Astrocyte (in vitro differentiated cells and primary cell): Measurements from ENCODE around the gene ERGIC3. TPM values are rescaled to one million over a fixed set of nuclear protein-coding genes. Genes with fewer than 3 reads are reported as not detected.

ENCODE experiments used
- DNase-seq: peaks from one replicate; pipeline ENCODE4 v3.0.0-alpha.2; 2010; ENCODE audit warnings: low read depth
- FAIRE-seq: peaks from 2 replicates; lab custom pipeline; 2011; peaks lifted over from hg19 to GRCh38; lab: Jason Lieb, UNC
- H2AFZ ChIP-seq: 2 replicates; pipeline ENCODE4 v1.6.0; 2012; ENCODE audit warnings: low read depth, low read length, inconsistent platforms
- H3K27ac ChIP-seq: 2 replicates; pipeline ENCODE4 v1.5.1; 2011; ENCODE audit warnings: low read depth, low read length, inconsistent platforms
- H3K27me3 ChIP-seq: 2 replicates; pipeline ENCODE4 v1.6.0; 2011; ENCODE audit warnings: low read length, inconsistent platforms; ENCODE audit not compliant: insufficient read depth
- H3K36me3 ChIP-seq: 2 replicates; pipeline ENCODE4 v1.5.1; 2011; ENCODE audit warnings: low read length, inconsistent platforms; ENCODE audit not compliant: insufficient read depth
- H3K4me1 ChIP-seq: 2 replicates; pipeline ENCODE4 v1.5.1; 2011; ENCODE audit warnings: low read length, inconsistent platforms; ENCODE audit not compliant: insufficient read depth
- H3K4me2 ChIP-seq: 2 replicates; pipeline ENCODE4 v1.6.0; 2012; ENCODE audit warnings: low read length, inconsistent platforms
- H3K4me3 ChIP-seq: 2 replicates; pipeline ENCODE4 v1.5.1; 2011; ENCODE audit warnings: low read depth, mild to moderate bottlenecking, low read length, inconsistent platforms; ENCODE audit not compliant: insufficient read depth
- H3K79me2 ChIP-seq: 2 replicates; pipeline ENCODE4 v1.6.0; 2012; ENCODE audit warnings: mild to moderate bottlenecking, low read length, inconsistent platforms; ENCODE audit not compliant: insufficient read depth
- H3K9ac ChIP-seq: 2 replicates; pipeline ENCODE4 v1.6.0; 2012; ENCODE audit warnings: mild to moderate bottlenecking, low read length, inconsistent platforms
- H3K9me3 ChIP-seq: 2 replicates; pipeline ENCODE4 v1.5.1; 2012; ENCODE audit warnings: low read depth, mild to moderate bottlenecking, low read length, inconsistent platforms; ENCODE audit not compliant: insufficient read depth
- H4K20me1 ChIP-seq: 2 replicates; pipeline ENCODE4 v1.6.0; 2012; ENCODE audit warnings: low read length, inconsistent platforms; ENCODE audit not compliant: insufficient read depth
- H3K27ac Mint-ChIP-seq: one replicate; pipeline ENCODE4 v1.8.0; 2021; ENCODE audit warnings: mild to moderate bottlenecking, mixed read lengths; ENCODE audit not compliant: unreplicated experiment
- H3K27me3 Mint-ChIP-seq: one replicate; pipeline ENCODE4 v1.8.0; 2021; ENCODE audit warnings: low read depth, mixed read lengths; ENCODE audit not compliant: unreplicated experiment
- H3K36me3 Mint-ChIP-seq: one replicate; pipeline ENCODE4 v1.8.0; 2021; ENCODE audit warnings: low read depth, mixed read lengths; ENCODE audit not compliant: unreplicated experiment
- H3K4me1 Mint-ChIP-seq: one replicate; pipeline ENCODE4 v1.8.0; 2021; ENCODE audit warnings: low read depth, mixed read lengths; ENCODE audit not compliant: unreplicated experiment
- H3K4me3 Mint-ChIP-seq: one replicate; pipeline ENCODE4 v1.8.0; 2021; ENCODE audit warnings: mild to moderate bottlenecking, moderate library complexity, mixed read lengths; ENCODE audit not compliant: unreplicated experiment
- H3K9me3 Mint-ChIP-seq: one replicate; pipeline ENCODE4 v1.8.0; 2021; ENCODE audit warnings: mild to moderate bottlenecking, mixed read lengths; ENCODE audit not compliant: unreplicated experiment
- CTCF ChIP-seq: IDR thresholded peaks from 2 replicates; pipeline ENCODE4 v1.5.1; 2011; ENCODE audit warnings: low read depth, mild to moderate bottlenecking, inconsistent platforms, low read length, moderate library complexity; ENCODE audit not compliant: insufficient read depth
- EZH2 ChIP-seq: IDR thresholded peaks from 2 replicates; pipeline ENCODE4 v1.6.1; 2012; ENCODE audit warnings: mild to moderate bottlenecking, low read length, inconsistent platforms; ENCODE audit not compliant: insufficient read depth
- total RNA-seq: library from RNA; stranded (reverse); gene quantifications from 2 replicates; pipeline ENCODE4 v1.2.1, GENCODE V29; 2021

Gene ERGIC3
- total RNA-seq, 1 donor from 2014 or later = 198 TPM

DNA sequence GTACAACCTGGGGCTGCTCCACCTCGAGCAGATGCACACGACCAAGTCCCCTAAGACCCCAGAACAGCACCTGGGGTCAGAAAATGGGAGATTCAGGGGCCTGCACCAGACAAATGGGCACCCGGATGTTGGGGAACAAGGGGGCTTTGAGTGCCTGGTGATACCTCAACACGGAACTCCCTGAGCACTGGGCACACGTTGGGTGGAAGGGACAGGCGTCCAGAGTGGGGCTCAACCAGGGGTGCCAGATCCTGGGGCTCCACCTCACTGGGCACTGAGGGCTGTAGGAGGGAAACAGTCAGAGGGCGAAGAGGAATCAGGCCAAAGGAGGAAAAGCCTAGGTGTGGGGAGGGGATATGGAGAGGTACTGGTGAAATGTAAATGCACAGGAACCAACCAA is 40.3 kb downstream of the ERGIC3 start:
- Histone ChIP-seq H4K20me1 (no peaks in the 10 kb centered on the region), H3K4me2 (no peak overlapping the region), H3K9ac (no peak overlapping the region), H3K9me3 (no peaks in the 10 kb centered on the region), H3K4me1 (no peaks in the 10 kb centered on the region), H3K36me3 (no peaks in the 10 kb centered on the region), H3K27me3 (peaks cover under 1% of the 10 kb centered on the region), H3K79me2 (no peaks in the 10 kb centered on the region), H3K4me3 (no peak overlapping the region), H3K27ac (no peak overlapping the region), H2AFZ (no peak overlapping the region)
- peaks cover 6% of the 10 kb centered on the region for H3K9me3 Mint-ChIP-seq
- DNase-seq (no peak), FAIRE-seq (no peak)
- TF ChIP-seq EZH2 = no peak
- TF ChIP-seq CTCF = no peak
- H3K4me1 Mint-ChIP-seq = no peaks in the 10 kb centered on the region
- H3K27me3 Mint-ChIP-seq = peaks cover 2% of the 10 kb centered on the region
- peaks cover 2% of the 10 kb centered on the region for H3K36me3 Mint-ChIP-seq
- no peak overlapping the region for H3K27ac Mint-ChIP-seq
- H3K4me3 Mint-ChIP-seq = no peak overlapping the region

DNA sequence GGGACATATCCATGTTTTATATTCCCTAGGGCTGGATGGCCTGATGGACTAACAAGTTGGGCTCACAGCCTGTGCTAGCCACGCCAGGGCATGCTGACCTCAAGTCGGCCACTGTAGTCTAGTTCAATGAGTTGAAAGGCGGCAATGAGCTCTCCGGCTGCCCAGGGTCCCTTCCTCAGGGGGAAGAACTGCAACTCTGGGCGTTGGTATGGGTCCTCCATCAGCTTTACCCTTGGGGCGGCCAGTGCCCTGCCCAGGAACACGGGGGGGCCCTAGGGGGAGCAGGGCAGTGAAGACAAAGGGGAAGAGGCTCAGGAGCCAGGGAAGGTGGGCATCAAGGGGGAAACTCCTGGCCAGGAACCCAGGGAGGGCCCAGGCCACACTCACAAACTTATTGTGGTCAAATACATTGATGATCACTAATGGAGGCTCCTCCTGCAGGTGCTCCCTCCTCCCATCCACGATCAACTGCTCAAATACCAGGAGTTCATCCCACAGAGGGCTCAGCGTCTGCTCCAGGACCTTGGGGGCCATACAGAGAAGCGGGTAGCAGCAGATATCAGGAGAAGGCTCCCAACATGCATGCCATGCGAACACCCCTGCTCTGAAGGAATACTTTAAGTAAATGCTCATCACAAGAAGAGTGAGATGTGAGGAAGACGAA is 41.0 kb downstream of the ERGIC3 start:
- no peak for FAIRE-seq
- H3K36me3 Mint-ChIP-seq = peaks cover 2% of the 10 kb centered on the region
- Histone ChIP-seq H3K36me3 (no peaks in the 10 kb centered on the region), H3K27ac (no peak overlapping the region), H3K4me2 (no peak overlapping the region), H3K4me1 (no peaks in the 10 kb centered on the region), H3K4me3 (no peak overlapping the region), H3K27me3 (no peaks in the 10 kb centered on the region), H3K9me3 (no peaks in the 10 kb centered on the region), H2AFZ (no peak overlapping the region), H3K79me2 (no peaks in the 10 kb centered on the region), H3K9ac (no peak overlapping the region), H4K20me1 (no peaks in the 10 kb centered on the region)
- H3K9me3 Mint-ChIP-seq = peaks cover 6% of the 10 kb centered on the region
- TF ChIP-seq EZH2 = no peak
- no peak for TF ChIP-seq CTCF
- no peak overlapping the region for H3K4me3 Mint-ChIP-seq
- H3K27me3 Mint-ChIP-seq = peaks cover 2% of the 10 kb centered on the region
- H3K4me1 Mint-ChIP-seq = no peaks in the 10 kb centered on the region
- no peak for DNase-seq
- H3K27ac Mint-ChIP-seq = no peak overlapping the region
